Ovary (tissue), 3 donors: ENCODE results near the gene MAP4K4.

Experiments used
- CTCF ChIP-seq, 3 donors: fragments of 450-650 bp in 2 of 3; fragments of 200-600 bp in 1 of 3; IDR thresholded peaks; one replicate each; pipeline versions ENCODE4 v1.5.1 to v1.8.0; 2016 to 2022; ENCODE audit warnings: antibody characterized with exemption in 3 of 3, mild to moderate bottlenecking in 1 of 3
- EP300 ChIP-seq: sonication (generic); formaldehyde crosslinking; IDR thresholded peaks from one replicate; pipeline ENCODE4 v1.6.1; 2017; ENCODE audit warnings: antibody characterized with exemption
- POLR2A ChIP-seq: fragments of 450-650 bp; IDR thresholded peaks from one replicate; pipeline ENCODE4 v1.6.1; 2017; ENCODE audit warnings: antibody characterized with exemption, mild to moderate bottlenecking, moderate library complexity
- donor health status: DM: no; HTN: no; CAD: no.

- TF ChIP-seq CTCF (IDR thresholded peaks at IDR 0.05) = no peak
- no peak for TF ChIP-seq EP300
- no peak for TF ChIP-seq POLR2A
These were observed 83.8 kb downstream of the MAP4K4 start for GRCh38 chr2:101781326-101781725.
